Activated naive CD8-positive, alpha-beta T cell treated with anti-CD3 and anti-CD28 coated beads, Interleukin-2, amount 10 ng/mL, durations not matched to agents 7 days and 5 days (primary cell): ENCODE measurements around the gene LRP1B. TPM values are rescaled to one million over a fixed set of nuclear protein-coding genes. Genes with fewer than 3 reads are reported as not detected.

Experiments used
- microRNA-seq: library from miRNA; unstranded; fragments of <30 nt; microRNA quantifications from one replicate; pipeline ENCODE4 v1.2.0, GENCODE V29; 2022
- total RNA-seq, 2 experiments: library from RNA; stranded (reverse); gene quantifications; one replicate each; pipeline ENCODE4 v1.2.3, GENCODE V29; 2021

LRP1B gene
- total RNA-seq, 2 experiments from 2014 or later: not detected

Small RNAs within 50 kb of the gene (microRNA-seq; reads per million reads assigned to microRNA genes)
- gene MIR7157: not detected
